Uterus (tissue), 2 donors: Measurements from ENCODE around the gene FSIP1.

Source experiments
- CTCF ChIP-seq, 4 experiments: fragments of 200-600 bp in 2 of 4; fragments of 450-650 bp in 2 of 4; sonication (generic) in 2 of 4; IDR thresholded peaks; one replicate each; pipeline ENCODE4 v1.5.1; 2016 to 2019; ENCODE audit warnings: antibody characterized with exemption in 4 of 4, mild to moderate bottlenecking in 2 of 4, moderate library complexity in 1 of 4
- POLR2A ChIP-seq, 2 donors: fragments of 450-650 bp; IDR thresholded peaks; one replicate each; pipeline ENCODE4 v1.6.1; 2016; ENCODE audit warnings: antibody characterized with exemption in 2 of 2, mild to moderate bottlenecking in 1 of 2, moderate library complexity in 1 of 2

GRCh38 chr15:39735120-39735717, 47.4 kb downstream of the FSIP1 start:
- TF ChIP-seq CTCF (IDR thresholded peaks at IDR 0.05) (no peak), POLR2A (IDR thresholded peaks at IDR 0.05) (no peak)
